WTC11 (cell line): ENCODE data around the gene GABRR2. TPM values are rescaled to one million over a fixed set of nuclear protein-coding genes. Genes with fewer than 3 reads are reported as not detected.

Experiments
- ATAC-seq: fragments of 200-7000 bp; cut with Tn5 transposase; 2 replicates; pipeline ENCODE4 v1.10.0; 2021; ENCODE audit warnings: mild to moderate bottlenecking, moderate library complexity
- CTCF ChIA-PET: fragments of 300-600 bp; sonication (Branson Sonifier 250); formaldehyde crosslinking; loops from one replicate; lab custom pipeline; 2021; ENCODE audit warnings: antibody characterized with exemption; lab: Charles Lee
- POLR2A ChIA-PET: fragments of 350-600 bp; sonication (Branson Sonifier 250); formaldehyde crosslinking; loops from one replicate; lab custom pipeline; 2021; ENCODE audit warnings: antibody characterized with exemption; lab: Charles Lee
- DNase-seq: peaks from one replicate; pipeline ENCODE4 v3.0.0; 2021; ENCODE audit warnings: low spot score
- H3K27ac Mint-ChIP-seq: 2 replicates; pipeline ENCODE4 v1.8.0; 2021; ENCODE audit warnings: mixed read lengths
- H3K27me3 Mint-ChIP-seq: 2 replicates; pipeline ENCODE4 v1.8.0; 2021; ENCODE audit warnings: low read depth, mild to moderate bottlenecking, moderate library complexity, mixed read lengths
- H3K36me3 Mint-ChIP-seq: 2 replicates; pipeline ENCODE4 v1.8.0; 2021; ENCODE audit warnings: mixed read lengths
- H3K4me1 Mint-ChIP-seq: 2 replicates; pipeline ENCODE4 v1.8.0; 2022; ENCODE audit warnings: mixed read lengths
- H3K4me3 Mint-ChIP-seq: 2 replicates; pipeline ENCODE4 v1.8.0; 2021; ENCODE audit warnings: mild to moderate bottlenecking, moderate library complexity, mixed read lengths
- H3K9me3 Mint-ChIP-seq: 2 replicates; pipeline ENCODE4 v1.8.0; 2021; ENCODE audit warnings: mixed read lengths
- ATF1 ChIP-seq: sonication (generic); formaldehyde crosslinking; IDR thresholded peaks from 2 replicates; pipeline ENCODE4 v1.8.1; 2023; ENCODE audit warnings: mild to moderate bottlenecking, moderate library complexity, missing genetic modification reagents
- FOXK1 ChIP-seq: sonication (generic); formaldehyde crosslinking; IDR thresholded peaks from 2 replicates; pipeline ENCODE4 v1.8.0; 2022; ENCODE audit warnings: mild to moderate bottlenecking, moderate library complexity, missing genetic modification reagents
- GABPB1 ChIP-seq: sonication (generic); formaldehyde crosslinking; IDR thresholded peaks from 2 replicates; pipeline ENCODE4 v1.8.1; 2023; ENCODE audit warnings: mild to moderate bottlenecking, missing genetic modification reagents
- NR1H2 ChIP-seq: sonication (generic); formaldehyde crosslinking; IDR thresholded peaks from 2 replicates; pipeline ENCODE4 v1.9.0; 2021; ENCODE audit warnings: mild to moderate bottlenecking, moderate library complexity, missing genetic modification reagents
- OVOL2 ChIP-seq: fragments of 250-450 bp; sonication (Bioruptor Pico); IDR thresholded peaks from 2 replicates; pipeline ENCODE4 v1.9.0; 2021; ENCODE audit warnings: mild to moderate bottlenecking, borderline replicate concordance
- PRRX2 ChIP-seq: fragments of 250-450 bp; sonication (Bioruptor Pico); IDR thresholded peaks from 2 replicates; pipeline ENCODE4 v1.8.0; 2021; ENCODE audit warnings: mild to moderate bottlenecking
- TEAD1 ChIP-seq: sonication (generic); formaldehyde crosslinking; IDR thresholded peaks from 2 replicates; pipeline ENCODE4 v1.8.0; 2022; ENCODE audit warnings: mild to moderate bottlenecking, missing genetic modification reagents
- ZBTB21 ChIP-seq: sonication (generic); formaldehyde crosslinking; IDR thresholded peaks from 2 replicates; pipeline ENCODE4 v1.8.1; 2023; ENCODE audit warnings: mild to moderate bottlenecking, missing genetic modification reagents, borderline replicate concordance
- ZNF138 ChIP-seq: sonication (generic); formaldehyde crosslinking; conservative IDR thresholded peaks from 2 replicates; pipeline ENCODE4 v1.8.1; 2022; ENCODE audit warnings: mild to moderate bottlenecking, moderate library complexity, missing genetic modification reagents
- ZNF317 ChIP-seq: sonication (generic); formaldehyde crosslinking; IDR thresholded peaks from 2 replicates; pipeline ENCODE4 v1.8.1; 2023; ENCODE audit warnings: low read depth, mild to moderate bottlenecking, moderate library complexity, missing genetic modification reagents, borderline replicate concordance
- ZNF671 ChIP-seq: fragments of 250-450 bp; sonication (Bioruptor Pico); IDR thresholded peaks from 2 replicates; pipeline ENCODE4 v1.8.0; 2021; ENCODE audit warnings: mild to moderate bottlenecking
- total RNA-seq: library from RNA; stranded (reverse); gene quantifications from 3 replicates; pipeline ENCODE4 v1.2.3, GENCODE V29; 2021
- TF ChIP-seq, protein P1 (sequence below): sonication (generic); formaldehyde crosslinking; IDR thresholded peaks from 2 replicates; pipeline ENCODE4 v1.8.1; 2023; ENCODE audit warnings: mild to moderate bottlenecking, missing genetic modification reagents, moderate library complexity
- TF ChIP-seq, protein P2 (sequence below): sonication (generic); formaldehyde crosslinking; IDR thresholded peaks from 2 replicates; pipeline ENCODE4 v1.8.1; 2022; ENCODE audit warnings: mild to moderate bottlenecking, moderate library complexity, missing genetic modification reagents
- TF ChIP-seq, protein P3 (sequence below): sonication (generic); formaldehyde crosslinking; IDR thresholded peaks from 2 replicates; pipeline ENCODE4 v1.8.1; 2023; ENCODE audit warnings: mild to moderate bottlenecking, missing genetic modification reagents
- TF ChIP-seq, protein P4 (sequence below): sonication (generic); formaldehyde crosslinking; conservative IDR thresholded peaks from 2 replicates; pipeline ENCODE4 v1.8.1; 2022; ENCODE audit warnings: mild to moderate bottlenecking, missing genetic modification reagents
- TF ChIP-seq, protein P5 (sequence below): sonication (generic); formaldehyde crosslinking; IDR thresholded peaks from 2 replicates; pipeline ENCODE4 v1.8.1; 2022; ENCODE audit warnings: low read depth, missing genetic modification reagents, borderline replicate concordance
- TF ChIP-seq, protein P6 (sequence below): sonication (generic); formaldehyde crosslinking; conservative IDR thresholded peaks from 2 replicates; pipeline ENCODE4 v1.8.1; 2023; ENCODE audit warnings: mild to moderate bottlenecking, low read depth, missing genetic modification reagents, moderate library complexity
- TF ChIP-seq, protein P7 (sequence below): sonication (generic); formaldehyde crosslinking; IDR thresholded peaks from 2 replicates; pipeline ENCODE4 v1.8.0; 2022; ENCODE audit warnings: mild to moderate bottlenecking, missing genetic modification reagents

GABRR2 gene
- total RNA-seq, 1 experiment from 2014 or later, result not detected

DNA sequence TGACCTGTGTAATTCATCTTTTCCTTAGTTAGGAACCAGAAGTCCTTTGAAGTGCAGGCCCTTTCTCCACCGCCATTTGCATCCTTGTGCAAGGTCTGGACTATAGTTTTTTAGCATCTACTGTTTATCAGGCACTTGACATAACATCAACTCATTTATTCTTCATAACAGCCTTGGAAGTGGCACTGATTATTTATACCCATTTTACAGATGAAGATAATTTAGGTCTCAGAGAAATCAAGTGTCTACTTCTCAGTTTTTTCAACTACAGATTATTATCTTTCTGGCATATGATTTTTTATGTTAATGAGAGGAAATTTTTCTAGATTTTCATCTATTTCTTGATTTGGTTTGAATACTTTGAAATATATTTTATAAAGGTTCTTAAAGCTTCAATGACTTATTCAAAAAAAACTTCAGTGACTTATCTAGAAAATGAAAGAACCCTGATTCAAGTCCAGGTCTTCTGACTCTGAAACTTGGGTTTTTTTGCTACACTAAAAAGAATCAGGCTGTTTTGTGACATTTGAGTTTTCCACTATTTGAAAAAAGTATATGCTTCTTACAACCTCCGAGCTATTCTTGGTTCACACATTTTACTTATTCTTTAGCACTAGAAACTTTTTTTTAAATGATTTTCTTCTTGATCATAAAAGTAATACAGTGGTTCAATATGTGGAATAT lies 40.6 kb upstream of the GABRR2 start:
- Mint-ChIP-seq H3K4me3 (no peak overlapping the region), H3K9me3 (no peaks in the 10 kb centered on the region), H3K4me1 (peaks cover 26% of the 10 kb centered on the region), H3K36me3 (no peaks in the 10 kb centered on the region), H3K27ac (no peak overlapping the region), H3K27me3 (peaks cover 51% of the 10 kb centered on the region)
- no peak for ATAC-seq
- CTCF ChIA-PET, result interaction anchor here (1.3 to 2.4 kb wide), 3 partner anchors 13 to 44 kb away, joined by 6 to 11 read pairs (median 6); no protein-coding TSS in a partner anchor
- DNase-seq, result no peak
- POLR2A ChIA-PET, result no interaction called here
- TF ChIP-seq, protein P1, sequence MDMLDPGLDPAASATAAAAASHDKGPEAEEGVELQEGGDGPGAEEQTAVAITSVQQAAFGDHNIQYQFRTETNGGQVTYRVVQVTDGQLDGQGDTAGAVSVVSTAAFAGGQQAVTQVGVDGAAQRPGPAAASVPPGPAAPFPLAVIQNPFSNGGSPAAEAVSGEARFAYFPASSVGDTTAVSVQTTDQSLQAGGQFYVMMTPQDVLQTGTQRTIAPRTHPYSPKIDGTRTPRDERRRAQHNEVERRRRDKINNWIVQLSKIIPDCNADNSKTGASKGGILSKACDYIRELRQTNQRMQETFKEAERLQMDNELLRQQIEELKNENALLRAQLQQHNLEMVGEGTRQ (CRISPR knock-in tag), result no peak
- TF ChIP-seq, protein P2, sequence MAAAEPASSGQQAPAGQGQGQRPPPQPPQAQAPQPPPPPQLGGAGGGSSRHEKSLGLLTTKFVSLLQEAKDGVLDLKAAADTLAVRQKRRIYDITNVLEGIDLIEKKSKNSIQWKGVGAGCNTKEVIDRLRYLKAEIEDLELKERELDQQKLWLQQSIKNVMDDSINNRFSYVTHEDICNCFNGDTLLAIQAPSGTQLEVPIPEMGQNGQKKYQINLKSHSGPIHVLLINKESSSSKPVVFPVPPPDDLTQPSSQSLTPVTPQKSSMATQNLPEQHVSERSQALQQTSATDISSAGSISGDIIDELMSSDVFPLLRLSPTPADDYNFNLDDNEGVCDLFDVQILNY, result no peak
- TF ChIP-seq ZNF671 (CRISPR knock-in tag) (no peak), TEAD1 (no peak), FOXK1 (no peak), NR1H2 (no peak), ZBTB21 (CRISPR knock-in tag) (no peak), ATF1 (CRISPR knock-in tag) (no peak), ZNF138 (CRISPR knock-in tag) (no peak), GABPB1 (no peak), ZNF317 (CRISPR knock-in tag) (no peak), PRRX2 (CRISPR knock-in tag) (no peak), OVOL2 (CRISPR knock-in tag) (no peak)
- TF ChIP-seq, protein P3, sequence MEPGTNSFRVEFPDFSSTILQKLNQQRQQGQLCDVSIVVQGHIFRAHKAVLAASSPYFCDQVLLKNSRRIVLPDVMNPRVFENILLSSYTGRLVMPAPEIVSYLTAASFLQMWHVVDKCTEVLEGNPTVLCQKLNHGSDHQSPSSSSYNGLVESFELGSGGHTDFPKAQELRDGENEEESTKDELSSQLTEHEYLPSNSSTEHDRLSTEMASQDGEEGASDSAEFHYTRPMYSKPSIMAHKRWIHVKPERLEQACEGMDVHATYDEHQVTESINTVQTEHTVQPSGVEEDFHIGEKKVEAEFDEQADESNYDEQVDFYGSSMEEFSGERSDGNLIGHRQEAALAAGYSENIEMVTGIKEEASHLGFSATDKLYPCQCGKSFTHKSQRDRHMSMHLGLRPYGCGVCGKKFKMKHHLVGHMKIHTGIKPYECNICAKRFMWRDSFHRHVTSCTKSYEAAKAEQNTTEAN (CRISPR knock-in tag), result no peak
- TF ChIP-seq, protein P4, sequence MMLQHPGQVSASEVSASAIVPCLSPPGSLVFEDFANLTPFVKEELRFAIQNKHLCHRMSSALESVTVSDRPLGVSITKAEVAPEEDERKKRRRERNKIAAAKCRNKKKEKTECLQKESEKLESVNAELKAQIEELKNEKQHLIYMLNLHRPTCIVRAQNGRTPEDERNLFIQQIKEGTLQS (CRISPR knock-in tag), result no peak
- TF ChIP-seq, protein P5, sequence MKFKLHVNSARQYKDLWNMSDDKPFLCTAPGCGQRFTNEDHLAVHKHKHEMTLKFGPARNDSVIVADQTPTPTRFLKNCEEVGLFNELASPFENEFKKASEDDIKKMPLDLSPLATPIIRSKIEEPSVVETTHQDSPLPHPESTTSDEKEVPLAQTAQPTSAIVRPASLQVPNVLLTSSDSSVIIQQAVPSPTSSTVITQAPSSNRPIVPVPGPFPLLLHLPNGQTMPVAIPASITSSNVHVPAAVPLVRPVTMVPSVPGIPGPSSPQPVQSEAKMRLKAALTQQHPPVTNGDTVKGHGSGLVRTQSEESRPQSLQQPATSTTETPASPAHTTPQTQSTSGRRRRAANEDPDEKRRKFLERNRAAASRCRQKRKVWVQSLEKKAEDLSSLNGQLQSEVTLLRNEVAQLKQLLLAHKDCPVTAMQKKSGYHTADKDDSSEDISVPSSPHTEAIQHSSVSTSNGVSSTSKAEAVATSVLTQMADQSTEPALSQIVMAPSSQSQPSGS (CRISPR knock-in tag), result no peak
- TF ChIP-seq, protein P6, sequence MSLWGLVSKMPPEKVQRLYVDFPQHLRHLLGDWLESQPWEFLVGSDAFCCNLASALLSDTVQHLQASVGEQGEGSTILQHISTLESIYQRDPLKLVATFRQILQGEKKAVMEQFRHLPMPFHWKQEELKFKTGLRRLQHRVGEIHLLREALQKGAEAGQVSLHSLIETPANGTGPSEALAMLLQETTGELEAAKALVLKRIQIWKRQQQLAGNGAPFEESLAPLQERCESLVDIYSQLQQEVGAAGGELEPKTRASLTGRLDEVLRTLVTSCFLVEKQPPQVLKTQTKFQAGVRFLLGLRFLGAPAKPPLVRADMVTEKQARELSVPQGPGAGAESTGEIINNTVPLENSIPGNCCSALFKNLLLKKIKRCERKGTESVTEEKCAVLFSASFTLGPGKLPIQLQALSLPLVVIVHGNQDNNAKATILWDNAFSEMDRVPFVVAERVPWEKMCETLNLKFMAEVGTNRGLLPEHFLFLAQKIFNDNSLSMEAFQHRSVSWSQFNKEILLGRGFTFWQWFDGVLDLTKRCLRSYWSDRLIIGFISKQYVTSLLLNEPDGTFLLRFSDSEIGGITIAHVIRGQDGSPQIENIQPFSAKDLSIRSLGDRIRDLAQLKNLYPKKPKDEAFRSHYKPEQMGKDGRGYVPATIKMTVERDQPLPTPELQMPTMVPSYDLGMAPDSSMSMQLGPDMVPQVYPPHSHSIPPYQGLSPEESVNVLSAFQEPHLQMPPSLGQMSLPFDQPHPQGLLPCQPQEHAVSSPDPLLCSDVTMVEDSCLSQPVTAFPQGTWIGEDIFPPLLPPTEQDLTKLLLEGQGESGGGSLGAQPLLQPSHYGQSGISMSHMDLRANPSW (CRISPR knock-in tag), result no peak
- TF ChIP-seq, protein P7, sequence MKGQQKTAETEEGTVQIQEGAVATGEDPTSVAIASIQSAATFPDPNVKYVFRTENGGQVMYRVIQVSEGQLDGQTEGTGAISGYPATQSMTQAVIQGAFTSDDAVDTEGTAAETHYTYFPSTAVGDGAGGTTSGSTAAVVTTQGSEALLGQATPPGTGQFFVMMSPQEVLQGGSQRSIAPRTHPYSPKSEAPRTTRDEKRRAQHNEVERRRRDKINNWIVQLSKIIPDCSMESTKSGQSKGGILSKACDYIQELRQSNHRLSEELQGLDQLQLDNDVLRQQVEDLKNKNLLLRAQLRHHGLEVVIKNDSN (CRISPR knock-in tag), result no peak
